Immature natural killer cell (primary cell): ENCODE data around the gene PBXIP1. TPM values are rescaled to one million over a fixed set of nuclear protein-coding genes. Genes with fewer than 3 reads are reported as not detected.

ENCODE experiments used
- DNase-seq, 3 donors: peaks; one replicate each; pipeline ENCODE4 v3.0.0; 2022; ENCODE audit warnings: mixed read lengths in 1 of 3
- H3K27ac Mint-ChIP-seq, 6 donors: one replicate each; pipeline ENCODE4 v1.8.0; 2020; ENCODE audit warnings: mixed read lengths in 6 of 6, mild to moderate bottlenecking in 5 of 6, inconsistent platforms in 4 of 6, moderate library complexity in 3 of 6
- H3K27me3 Mint-ChIP-seq, 3 donors: one replicate each; pipeline ENCODE4 v1.8.0; 2020 to 2021; ENCODE audit warnings: low read depth in 3 of 3, mild to moderate bottlenecking in 3 of 3, mixed read lengths in 3 of 3, moderate library complexity in 3 of 3, inconsistent platforms in 1 of 3
- H3K36me3 Mint-ChIP-seq, 3 donors: one replicate each; pipeline ENCODE4 v1.8.0; 2020; ENCODE audit warnings: mixed read lengths in 3 of 3, inconsistent platforms in 2 of 3, mild to moderate bottlenecking in 2 of 3
- H3K4me1 Mint-ChIP-seq, 2 donors: one replicate each; pipeline ENCODE4 v1.8.0; 2020; ENCODE audit warnings: inconsistent platforms in 2 of 2, mild to moderate bottlenecking in 2 of 2, mixed read lengths in 2 of 2, moderate library complexity in 1 of 2
- H3K4me3 Mint-ChIP-seq, 5 donors: one replicate each; pipeline ENCODE4 v1.8.0; 2020; ENCODE audit warnings: mild to moderate bottlenecking in 5 of 5, mixed read lengths in 5 of 5, inconsistent platforms in 3 of 5, moderate library complexity in 3 of 5
- H3K9me3 Mint-ChIP-seq, 6 donors: one replicate each; pipeline ENCODE4 v1.8.0; 2020; ENCODE audit warnings: mild to moderate bottlenecking in 6 of 6, mixed read lengths in 6 of 6, inconsistent platforms in 4 of 6, moderate library complexity in 3 of 6
- polyA plus RNA-seq, 3 donors: library from polyadenylated mRNA; unstranded; fragments of 300-500 nt; fragmentation: Illumina TruSeq; gene quantifications; one replicate each; pipeline ENCODE4 v1.2.3, GENCODE V29; 2021

Gene PBXIP1
- polyA plus RNA-seq, 3 donors from 2014 or later: 45.1 to 117 (median 94.6) TPM

- Mint-ChIP-seq H3K27ac (peak overlapping the region; percentile 64 to 100 (median 98)), H3K27me3 (peaks cover 11 to 15% (median 13%) of the 10 kb centered on the region in 3 donors), H3K4me3 (peak overlapping the region in 4 of 5 donors; percentile 12 to 97 (median 64)), H3K4me1 (peaks cover 63 to 64% of the 10 kb centered on the region in 2 donors), H3K9me3 (no peaks in the 10 kb centered on the region), H3K36me3 (peaks cover 1 to 7% (median 6%) of the 10 kb centered on the region in 3 donors)
- no peak for DNase-seq
Measured at GRCh38 chr1:154953611-154954038, 2.3 kb downstream of the PBXIP1 start.

GRCh38 chr1:154952664-154953063 is 3.2 kb downstream of the PBXIP1 start:
- DNase-seq: no peak

GRCh38 chr1:154951901-154952657 is 3.8 kb downstream of the PBXIP1 start:
- peak overlapping the region in 2 of 5 donors; percentile 10 to 54 for H3K4me3 Mint-ChIP-seq
- peaks cover 10 to 15% (median 13%) of the 10 kb centered on the region in 3 donors for H3K27me3 Mint-ChIP-seq
- H3K4me1 Mint-ChIP-seq: peaks cover 57 to 61% of the 10 kb centered on the region in 2 donors
- peak overlapping the region; percentile 29 to 92 (median 81) for H3K27ac Mint-ChIP-seq
- peaks cover 3 to 10% (median 7%) of the 10 kb centered on the region in 3 donors for H3K36me3 Mint-ChIP-seq
- H3K9me3 Mint-ChIP-seq: no peaks in the 10 kb centered on the region
- no peak for DNase-seq

More at GRCh38 chr1:154952664-154953063, 3.2 kb downstream of the PBXIP1 start:
- Mint-ChIP-seq H3K9me3 (no peaks in the 10 kb centered on the region), H3K27ac (peak overlapping the region; percentile 47 to 92 (median 80)), H3K36me3 (peaks cover 3 to 10% (median 7%) of the 10 kb centered on the region in 3 donors), H3K4me1 (peaks cover 61 to 64% of the 10 kb centered on the region in 2 donors), H3K27me3 (peaks cover 12 to 15% (median 13%) of the 10 kb centered on the region in 3 donors), H3K4me3 (peak overlapping the region in 2 of 5 donors; percentile 8 to 52)

GRCh38 chr1:154948079-154948478 is 7.8 kb downstream of the PBXIP1 start:
- no peak for DNase-seq
- peaks cover 22 to 25% of the 10 kb centered on the region in 2 donors for H3K4me1 Mint-ChIP-seq
- peaks cover 2 to 5% (median 3%) of the 10 kb centered on the region in 3 donors for H3K27me3 Mint-ChIP-seq
- no peaks in the 10 kb centered on the region for H3K9me3 Mint-ChIP-seq
- H3K36me3 Mint-ChIP-seq: peaks cover 3 to 14% (median 7%) of the 10 kb centered on the region in 3 donors
- no peak overlapping the region for H3K4me3 Mint-ChIP-seq
- no peak overlapping the region for H3K27ac Mint-ChIP-seq

GRCh38 chr1:154945962-154946850 is 9.7 kb downstream of the PBXIP1 start:
- H3K4me3 Mint-ChIP-seq: no peak overlapping the region

GRCh38 chr1:154945160-154945961 is 10.5 kb downstream of the PBXIP1 start:
- Mint-ChIP-seq H3K4me3 (no peak overlapping the region), H3K36me3 (peaks cover 3 to 10% (median 7%) of the 10 kb centered on the region in 3 donors), H3K27me3 (peaks cover 0 to 7% (median 0%) of the 10 kb centered on the region in 3 donors), H3K27ac (no peak overlapping the region), H3K9me3 (no peaks in the 10 kb centered on the region), H3K4me1 (peaks cover 6 to 9% of the 10 kb centered on the region in 2 donors)
- no peak for DNase-seq

More at GRCh38 chr1:154945962-154946850, 9.7 kb downstream of the PBXIP1 start:
- Mint-ChIP-seq H3K9me3 (no peaks in the 10 kb centered on the region), H3K36me3 (peaks cover 3 to 14% (median 7%) of the 10 kb centered on the region in 3 donors), H3K27me3 (peaks cover 0 to 7% (median 3%) of the 10 kb centered on the region in 3 donors), H3K27ac (peak overlapping the region in 1 of 6 donors; percentile 62), H3K4me1 (peaks cover 12 to 13% of the 10 kb centered on the region in 2 donors)
- DNase-seq: no peak

GRCh38 chr1:154944401-154945159 is 11.3 kb downstream of the PBXIP1 start:
- no peak overlapping the region for H3K4me3 Mint-ChIP-seq

GRCh38 chr1:154943649-154944400 is 12.1 kb downstream of the PBXIP1 start:
- Mint-ChIP-seq H3K4me1 (peaks cover 11 to 12% of the 10 kb centered on the region in 2 donors), H3K4me3 (no peak overlapping the region), H3K9me3 (no peaks in the 10 kb centered on the region), H3K36me3 (peaks cover 3 to 9% (median 3%) of the 10 kb centered on the region in 3 donors), H3K27me3 (peaks cover 0 to 7% (median 0%) of the 10 kb centered on the region in 3 donors), H3K27ac (peak overlapping the region; percentile 37 to 76 (median 57))
- no peak for DNase-seq

More at GRCh38 chr1:154944401-154945159, 11.3 kb downstream of the PBXIP1 start:
- peaks cover 3 to 10% (median 7%) of the 10 kb centered on the region in 3 donors for H3K36me3 Mint-ChIP-seq
- no peaks in the 10 kb centered on the region for H3K9me3 Mint-ChIP-seq
- H3K27ac Mint-ChIP-seq: peak overlapping the region in 2 of 6 donors; percentile 60 to 71
- H3K27me3 Mint-ChIP-seq: peaks cover 0 to 7% (median 0%) of the 10 kb centered on the region in 3 donors
- H3K4me1 Mint-ChIP-seq: peaks cover 6 to 9% of the 10 kb centered on the region in 2 donors
- DNase-seq: no peak

- H3K9me3 Mint-ChIP-seq: no peaks in the 10 kb centered on the region
- H3K4me1 Mint-ChIP-seq: peaks cover 31% of the 10 kb centered on the region in 2 donors
- peaks cover under 1 to 7% (median 6%) of the 10 kb centered on the region in 3 donors for H3K27me3 Mint-ChIP-seq
- H3K36me3 Mint-ChIP-seq: peaks cover 0 to 4% (median 0%) of the 10 kb centered on the region in 3 donors
- no peak overlapping the region for H3K4me3 Mint-ChIP-seq
- no peak for DNase-seq
- H3K27ac Mint-ChIP-seq: peak overlapping the region in 1 of 6 donors; percentile 14
Measured at GRCh38 chr1:154941333-154942013, 14.4 kb downstream of the PBXIP1 start.

- H3K36me3 Mint-ChIP-seq: no peaks in the 10 kb centered on the region
- peaks cover 37 to 38% of the 10 kb centered on the region in 2 donors for H3K4me1 Mint-ChIP-seq
- H3K4me3 Mint-ChIP-seq: peak overlapping the region in 1 of 5 donors; percentile 10
- no peaks in the 10 kb centered on the region for H3K9me3 Mint-ChIP-seq
- DNase-seq: no peak
- peaks cover 3 to 9% (median 9%) of the 10 kb centered on the region in 3 donors for H3K27me3 Mint-ChIP-seq
- peak overlapping the region in 1 of 6 donors; percentile 34 for H3K27ac Mint-ChIP-seq
Measured at GRCh38 chr1:154940651-154941194, 15.2 kb downstream of the PBXIP1 start.

GRCh38 chr1:154940213-154940560 is 15.7 kb downstream of the PBXIP1 start:
- Mint-ChIP-seq H3K27ac (peak overlapping the region in 1 of 6 donors; percentile 46), H3K9me3 (no peaks in the 10 kb centered on the region), H3K4me1 (peaks cover 42% of the 10 kb centered on the region in 2 donors), H3K27me3 (peaks cover 3 to 9% (median 9%) of the 10 kb centered on the region in 3 donors), H3K36me3 (no peaks in the 10 kb centered on the region), H3K4me3 (no peak overlapping the region)
- DNase-seq: no peak
